Uterus (tissue), 2 donors: ENCODE data around the gene NDFIP2.

Experiments used
- POLR2A ChIP-seq, 2 donors: fragments of 450-650 bp; IDR thresholded peaks; one replicate each; pipeline ENCODE4 v1.6.1; 2016; ENCODE audit warnings: antibody characterized with exemption in 2 of 2, mild to moderate bottlenecking in 1 of 2, moderate library complexity in 1 of 2
- TF ChIP-seq, protein P1 (sequence below), 4 experiments: fragments of 200-600 bp in 2 of 4; fragments of 450-650 bp in 2 of 4; sonication (generic) in 2 of 4; IDR thresholded peaks; one replicate each; pipeline ENCODE4 v1.5.1; 2016 to 2019; ENCODE audit warnings: antibody characterized with exemption in 4 of 4, mild to moderate bottlenecking in 2 of 4, moderate library complexity in 1 of 4

DNA sequence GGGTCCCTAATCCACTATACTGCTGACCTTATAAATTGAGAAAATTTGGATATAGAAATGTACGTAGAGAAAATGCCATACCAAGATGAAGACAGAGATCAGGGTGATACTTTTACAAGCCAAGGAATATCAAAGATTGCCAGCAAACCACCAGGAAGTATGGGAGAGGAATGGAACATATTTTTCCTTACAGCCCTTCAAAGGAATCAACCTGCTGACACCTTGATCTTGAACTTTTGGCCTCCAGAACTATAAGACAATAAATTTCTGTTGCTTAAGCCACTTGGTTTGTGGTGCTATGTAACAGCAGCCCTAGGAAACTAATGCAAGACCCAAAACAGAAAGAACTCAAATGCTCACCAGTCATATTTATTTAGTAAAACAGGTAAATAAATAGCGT, 10.3 kb upstream of the NDFIP2 start:
- no peak for TF ChIP-seq POLR2A (IDR thresholded peaks at IDR 0.05)
- TF ChIP-seq, protein P1, sequence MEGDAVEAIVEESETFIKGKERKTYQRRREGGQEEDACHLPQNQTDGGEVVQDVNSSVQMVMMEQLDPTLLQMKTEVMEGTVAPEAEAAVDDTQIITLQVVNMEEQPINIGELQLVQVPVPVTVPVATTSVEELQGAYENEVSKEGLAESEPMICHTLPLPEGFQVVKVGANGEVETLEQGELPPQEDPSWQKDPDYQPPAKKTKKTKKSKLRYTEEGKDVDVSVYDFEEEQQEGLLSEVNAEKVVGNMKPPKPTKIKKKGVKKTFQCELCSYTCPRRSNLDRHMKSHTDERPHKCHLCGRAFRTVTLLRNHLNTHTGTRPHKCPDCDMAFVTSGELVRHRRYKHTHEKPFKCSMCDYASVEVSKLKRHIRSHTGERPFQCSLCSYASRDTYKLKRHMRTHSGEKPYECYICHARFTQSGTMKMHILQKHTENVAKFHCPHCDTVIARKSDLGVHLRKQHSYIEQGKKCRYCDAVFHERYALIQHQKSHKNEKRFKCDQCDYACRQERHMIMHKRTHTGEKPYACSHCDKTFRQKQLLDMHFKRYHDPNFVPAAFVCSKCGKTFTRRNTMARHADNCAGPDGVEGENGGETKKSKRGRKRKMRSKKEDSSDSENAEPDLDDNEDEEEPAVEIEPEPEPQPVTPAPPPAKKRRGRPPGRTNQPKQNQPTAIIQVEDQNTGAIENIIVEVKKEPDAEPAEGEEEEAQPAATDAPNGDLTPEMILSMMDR (IDR thresholded peaks at IDR 0.05) = no peak
